ENCODE results near the gene NUDCD3. TPM values are rescaled to one million over a fixed set of nuclear protein-coding genes. Genes with fewer than 3 reads are reported as not detected.

NUDCD3 gene
- total RNA-seq, 1 experiment from 2014 or later: 71.9 TPM

GRCh38 chr7:44394636-44395035, 95.8 kb downstream of the NUDCD3 start:
- Mint-ChIP-seq H3K27ac (no peak overlapping the region), H3K9me3 (no peaks in the 10 kb centered on the region), H3K4me3 (no peak overlapping the region), H3K4me1 (no peaks in the 10 kb centered on the region), H3K36me3 (ENCODE audit: insufficient read depth in 1 of 3, low read depth in 3 of 3) (peaks cover 6 to 21% (median 8%) of the 10 kb centered on the region in 3 experiments; a peak in 6 of 7 replicates), H3K27me3 (ENCODE audit: low read depth) (peaks cover 1% of the 10 kb centered on the region; the same call in 1 of the 2 replicates)
- Histone ChIP-seq H3K4ac (ENCODE audit: low read depth, low read length) (no peak overlapping the region), H3K14ac (ENCODE audit: insufficient read depth, low read length) (no peak overlapping the region; the same call in 1 of the 2 replicates), H3K18ac (ENCODE audit: insufficient read length, low read depth, low read length) (no peak overlapping the region), H3K4me2 (ENCODE audit: insufficient read depth, insufficient read length, low read length) (no peak overlapping the region), H3T11ph (ENCODE audit: low read length) (no peak overlapping the region), H3K27ac (ENCODE audit: insufficient read length, low read depth, low read length) (no peak overlapping the region), H4K91ac (ENCODE audit: insufficient read length, low read depth, low read length) (no peak overlapping the region), H3K9ac (ENCODE audit: extremely low read depth, insufficient read length, low read length) (no peak overlapping the region), H3K23ac (ENCODE audit: insufficient read length, low read depth, low read length) (no peak overlapping the region), H3K56ac (ENCODE audit: insufficient read length, low read depth, low read length) (no peak overlapping the region), H2BK20ac (ENCODE audit: low read depth, low read length, poor library complexity, severe bottlenecking) (no peak overlapping the region), H2AFZ (ENCODE audit: low read length) (no peak overlapping the region), H3K79me1 (ENCODE audit: insufficient read depth, low read depth, low read length, poor library complexity, severe bottlenecking) (no peaks in the 10 kb centered on the region), H4K8ac (replicated peaks; ENCODE audit: insufficient read length, low read depth, low read length) (no peak overlapping the region), H3K79me2 (ENCODE audit: insufficient read depth, low read length) (no peaks in the 10 kb centered on the region), H2BK15ac (ENCODE audit: low read depth, low read length) (no peak overlapping the region), H2BK5ac (ENCODE audit: insufficient read length, low read length) (no peak overlapping the region), H3K27me3 (ENCODE audit: insufficient read depth, low read length) (no peaks in the 10 kb centered on the region), H2BK120ac (ENCODE audit: low read depth, low read length, poor library complexity, severe bottlenecking) (no peak overlapping the region), H3K9me3 (ENCODE audit: control insufficient read depth, low read depth, low read length) (no peaks in the 10 kb centered on the region), H3K23me2 (ENCODE audit: insufficient read length, low read depth, low read length, poor library complexity, severe bottlenecking) (no peaks in the 10 kb centered on the region), H2AK5ac (ENCODE audit: insufficient read length, low read length) (no peak overlapping the region), H2BK12ac (ENCODE audit: insufficient read length, low read depth, low read length) (no peak overlapping the region), H3K4me1 (ENCODE audit: insufficient read depth, low read length) (no peaks in the 10 kb centered on the region), H4K20me1 (ENCODE audit: control insufficient read depth, insufficient read depth, insufficient read length) (no peaks in the 10 kb centered on the region), H4K5ac (ENCODE audit: insufficient read length, low read depth, low read length) (no peak overlapping the region)
- no CpG with 5 or more reads among the region's 2 CpGs for WGBS (ENCODE audit: extremely low coverage, insufficient read length, low lambda C conversion rate)
- TF ChIP-seq CTCF (conservative IDR thresholded peaks at IDR 0.05): no peak
- peak; percentile 3 for DNase-seq

Measured in H9 (cell line).